Measurements from ENCODE around the gene P3R3URF.

P3R3URF gene

DNA sequence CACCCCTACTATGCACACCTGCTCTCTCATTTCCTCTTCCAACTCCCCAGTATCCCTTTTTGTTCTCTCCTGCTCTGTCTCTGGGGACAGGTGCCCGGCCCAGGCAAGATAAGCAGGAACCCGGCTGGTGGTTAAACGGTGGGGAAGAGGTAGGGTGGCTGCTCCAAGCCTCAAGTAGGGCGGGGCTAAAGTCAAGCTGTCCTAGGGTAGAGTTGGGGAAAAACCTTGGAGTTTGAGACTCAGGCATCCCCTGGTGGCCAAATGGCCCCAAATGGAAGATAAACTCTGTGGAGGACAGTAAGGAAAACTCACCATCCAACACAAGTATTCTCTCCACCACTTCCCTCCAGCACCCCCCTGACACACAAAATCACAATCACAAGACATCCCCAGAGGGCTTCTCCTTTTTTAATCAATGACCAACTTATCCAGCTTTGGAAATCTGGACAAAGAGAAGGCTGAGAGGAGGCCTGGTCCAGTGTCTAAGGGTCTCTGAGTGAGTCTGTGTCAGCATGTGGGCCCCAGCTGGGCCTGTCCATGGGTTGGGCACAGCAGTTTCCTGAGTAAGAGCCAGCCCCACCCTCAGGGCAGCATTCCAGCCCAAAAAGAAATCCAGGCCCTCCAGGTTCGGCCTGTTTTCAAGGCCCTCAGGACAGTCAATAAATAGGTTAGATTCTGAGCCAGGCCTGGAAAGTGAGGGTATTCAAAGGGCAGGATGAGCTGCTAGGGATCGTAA is 12.2 kb upstream of the P3R3URF start:
- intact Hi-C loops (cut with DNase I; ENCODE audit: low total_unique reads): no loop called here
- H3K4me1 ChIP-seq: peaks cover 0 to 14% (median 10%) of the 10 kb centered on the region in 4 donors
- H3K36me3 ChIP-seq: peaks cover 22 to 67% (median 34%) of the 10 kb centered on the region in 3 donors
- no peaks in the 10 kb centered on the region for H3K9me3 ChIP-seq
- H3K27me3 ChIP-seq: no peaks in the 10 kb centered on the region
- no peak overlapping the region for H3K4me3 ChIP-seq
- H3K27ac ChIP-seq: peak overlapping the region in 1 of 2 donors; percentile 38
- no peak for TF ChIP-seq CTCF (IDR thresholded peaks at IDR 0.05)
- peak in 1 of 2 donors; percentile 51 for DNase-seq

- no peak for DNase-seq
- Histone ChIP-seq H3K36me3 (peaks cover 14 to 56% (median 23%) of the 10 kb centered on the region in 3 donors), H3K27me3 (no peaks in the 10 kb centered on the region), H3K9me3 (no peaks in the 10 kb centered on the region), H3K27ac (no peak overlapping the region), H3K4me1 (peaks cover 0 to 26% (median 22%) of the 10 kb centered on the region in 4 donors), H3K4me3 (no peak overlapping the region)
- intact Hi-C loops (cut with DNase I; ENCODE audit: low total_unique reads): no loop called here
- TF ChIP-seq CTCF (IDR thresholded peaks at IDR 0.05): no peak
Measured at GRCh38 chr1:46187106-46187869, 11.0 kb upstream of the P3R3URF start.

GRCh38 chr1:46186076-46186475 is 9.8 kb upstream of the P3R3URF start:
- peaks cover 14 to 43% (median 15%) of the 10 kb centered on the region in 3 donors for H3K36me3 ChIP-seq
- peaks cover 0 to 26% (median 21%) of the 10 kb centered on the region in 4 donors for H3K4me1 ChIP-seq
- intact Hi-C loops (cut with DNase I; ENCODE audit: low total_unique reads): no loop called here
- H3K4me3 ChIP-seq: no peak overlapping the region
- no peaks in the 10 kb centered on the region for H3K9me3 ChIP-seq
- H3K27me3 ChIP-seq: no peaks in the 10 kb centered on the region
- no peak for DNase-seq
- H3K27ac ChIP-seq: peak overlapping the region in 1 of 2 donors; percentile 81
- TF ChIP-seq CTCF (IDR thresholded peaks at IDR 0.05): no peak

DNA sequence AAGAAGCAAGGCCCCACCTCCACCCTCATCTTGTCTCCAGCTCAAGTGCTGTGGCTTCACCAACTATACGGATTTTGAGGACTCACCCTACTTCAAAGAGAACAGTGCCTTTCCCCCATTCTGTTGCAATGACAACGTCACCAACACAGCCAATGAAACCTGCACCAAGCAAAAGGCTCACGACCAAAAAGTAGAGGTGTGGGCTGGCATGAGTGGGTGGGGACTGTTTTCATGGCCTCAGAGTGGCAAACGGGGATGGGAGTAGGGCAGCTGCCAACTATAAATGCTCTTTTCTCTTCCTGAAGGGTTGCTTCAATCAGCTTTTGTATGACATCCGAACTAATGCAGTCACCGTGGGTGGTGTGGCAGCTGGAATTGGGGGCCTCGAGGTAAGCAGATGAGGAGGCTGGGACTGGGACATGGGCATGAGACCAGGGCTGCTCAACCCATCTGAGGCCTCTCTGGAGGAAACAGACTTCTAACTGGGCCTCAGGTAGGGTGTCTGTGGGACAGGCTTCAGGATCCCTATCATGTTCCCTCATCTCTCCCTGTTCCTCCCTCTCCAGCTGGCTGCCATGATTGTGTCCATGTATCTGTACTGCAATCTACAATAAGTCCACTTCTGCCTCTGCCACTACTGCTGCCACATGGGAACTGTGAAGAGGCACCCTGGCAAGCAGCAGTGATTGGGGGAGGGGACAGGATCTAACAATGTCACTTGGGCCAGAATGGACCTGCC is 8.8 kb upstream of the P3R3URF start:
- Histone ChIP-seq H3K27me3 (no peaks in the 10 kb centered on the region), H3K4me1 (peaks cover 0 to 32% (median 18%) of the 10 kb centered on the region in 4 donors), H3K27ac (peak overlapping the region; percentile 81 to 86), H3K9me3 (no peaks in the 10 kb centered on the region), H3K36me3 (peaks cover 5 to 34% (median 9%) of the 10 kb centered on the region in 3 donors), H3K4me3 (no peak overlapping the region)
- no peak for DNase-seq
- intact Hi-C loops (cut with DNase I; ENCODE audit: low total_unique reads): no loop called here
- no peak for TF ChIP-seq CTCF (IDR thresholded peaks at IDR 0.05)

DNA sequence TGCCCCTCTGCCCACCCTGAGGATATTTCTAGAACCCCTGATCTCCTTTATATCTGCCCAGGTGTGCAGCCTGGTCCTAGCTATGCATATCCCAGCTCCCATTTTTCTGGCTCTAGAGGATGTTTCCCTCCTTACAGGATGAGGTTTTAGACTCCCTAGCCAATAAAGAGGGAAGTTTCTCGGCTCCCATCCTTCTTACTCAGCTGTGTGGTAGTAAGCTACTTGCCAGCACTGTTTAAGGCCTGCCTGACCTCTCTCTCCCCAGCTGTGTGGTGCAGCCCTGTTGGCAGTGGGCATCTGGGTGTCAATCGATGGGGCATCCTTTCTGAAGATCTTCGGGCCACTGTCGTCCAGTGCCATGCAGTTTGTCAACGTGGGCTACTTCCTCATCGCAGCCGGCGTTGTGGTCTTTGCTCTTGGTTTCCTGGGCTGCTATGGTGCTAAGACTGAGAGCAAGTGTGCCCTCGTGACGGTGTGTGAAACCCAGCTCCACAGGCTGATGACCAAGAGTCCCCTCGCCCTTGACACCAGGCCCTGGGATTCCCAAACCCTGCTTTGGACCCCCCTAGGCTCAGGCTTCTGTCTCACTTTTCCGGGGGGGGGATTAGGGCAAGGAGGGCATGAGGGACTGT is 7.8 kb upstream of the P3R3URF start:
- intact Hi-C loops (cut with DNase I; ENCODE audit: low total_unique reads): no loop called here
- DNase-seq: no peak
- no peaks in the 10 kb centered on the region for H3K9me3 ChIP-seq
- no peak for TF ChIP-seq CTCF (IDR thresholded peaks at IDR 0.05)
- no peak overlapping the region for H3K4me3 ChIP-seq
- H3K36me3 ChIP-seq: peaks cover under 1 to 23% (median 5%) of the 10 kb centered on the region in 3 donors
- H3K27me3 ChIP-seq: no peaks in the 10 kb centered on the region
- H3K4me1 ChIP-seq: peaks cover 0 to 40% (median 20%) of the 10 kb centered on the region in 4 donors
- peak overlapping the region; percentile 81 to 86 for H3K27ac ChIP-seq
